GM23338 (cell line): ENCODE results near the gene RPL15. TPM values are rescaled to one million over a fixed set of nuclear protein-coding genes. Genes with fewer than 3 reads are reported as not detected.

ENCODE experiments used
- ATAC-seq: fragments of 200-7000 bp; cut with Tn5 transposase; 3 replicates; pipeline ENCODE4 v1.9.1; 2020
- DNase-seq: peaks from one replicate; pipeline ENCODE4 v3.0.0-alpha.2; 2015; ENCODE audit warnings: low spot score
- H2AFZ ChIP-seq: fragments of 200-600 bp; sonication (generic); 2 replicates; pipeline ENCODE4 v1.8.0; 2016; ENCODE audit warnings: antibody characterized with exemption, mild to moderate bottlenecking, moderate library complexity
- H3F3A ChIP-seq: fragments of 200-600 bp; sonication (generic); replicated peaks from 2 replicates; pipeline ENCODE4 v1.8.0; 2017; ENCODE audit warnings: antibody characterized with exemption, mixed run types, low read depth
- H3K27ac ChIP-seq: fragments of 200-600 bp; sonication (generic); 2 replicates; pipeline ENCODE4 v1.6.1; 2016; ENCODE audit warnings: low read depth
- H3K27me3 ChIP-seq: fragments of 200-600 bp; sonication (generic); 2 replicates; pipeline ENCODE4 v1.8.0; 2016; ENCODE audit warnings: mild to moderate bottlenecking, mixed run types, moderate library complexity; ENCODE audit not compliant: insufficient read depth
- H3K36me3 ChIP-seq: fragments of 200-600 bp; sonication (generic); 2 replicates; pipeline ENCODE4 v1.8.0; 2016; ENCODE audit warnings: mild to moderate bottlenecking; ENCODE audit not compliant: insufficient read depth
- H3K4me1 ChIP-seq: fragments of 200-600 bp; sonication (generic); 2 replicates; pipeline ENCODE4 v1.8.0; 2016; ENCODE audit warnings: mild to moderate bottlenecking, moderate library complexity; ENCODE audit not compliant: insufficient read depth
- H3K4me2 ChIP-seq: fragments of 200-600 bp; sonication (generic); 2 replicates; pipeline ENCODE4 v1.7.1; 2017; ENCODE audit warnings: mixed run types
- H3K4me3 ChIP-seq: fragments of 200-600 bp; sonication (generic); 2 replicates; pipeline ENCODE4 v1.6.1; 2016; ENCODE audit warnings: mixed run types
- H3K79me2 ChIP-seq: fragments of 200-600 bp; sonication (generic); replicated peaks from 2 replicates; pipeline ENCODE4 v1.8.0; 2017; ENCODE audit warnings: mild to moderate bottlenecking; ENCODE audit not compliant: insufficient read depth
- H3K9me2 ChIP-seq: fragments of 200-600 bp; sonication (generic); 2 replicates; pipeline ENCODE4 v1.8.0; 2017; ENCODE audit not compliant: insufficient read depth
- H4K20me1 ChIP-seq: fragments of 200-600 bp; sonication (generic); replicated peaks from 2 replicates; pipeline ENCODE4 v1.8.0; 2017; ENCODE audit warnings: mild to moderate bottlenecking; ENCODE audit not compliant: insufficient read depth
- H3K27ac Mint-ChIP-seq: 2 replicates; pipeline ENCODE4 v1.8.0; 2020; ENCODE audit warnings: inconsistent platforms, mild to moderate bottlenecking, moderate library complexity, mixed read lengths
- H3K27me3 Mint-ChIP-seq: 3 replicates; pipeline ENCODE4 v1.8.0; 2022; ENCODE audit warnings: low read depth, mild to moderate bottlenecking, moderate library complexity, mixed read lengths, inconsistent platforms; ENCODE audit not compliant: insufficient read depth, poor library complexity
- H3K36me3 Mint-ChIP-seq: 3 replicates; pipeline ENCODE4 v1.8.0; 2021; ENCODE audit warnings: low read depth, mild to moderate bottlenecking, inconsistent platforms, moderate library complexity, mixed read lengths
- H3K4me1 Mint-ChIP-seq: 3 replicates; pipeline ENCODE4 v1.8.0; 2020; ENCODE audit warnings: mild to moderate bottlenecking, inconsistent platforms, mixed read lengths
- H3K4me3 Mint-ChIP-seq: 3 replicates; pipeline ENCODE4 v1.8.0; 2021; ENCODE audit warnings: moderate library complexity, mild to moderate bottlenecking, inconsistent platforms, mixed read lengths
- H3K9me3 Mint-ChIP-seq: 3 replicates; pipeline ENCODE4 v1.8.0; 2020; ENCODE audit warnings: moderate library complexity, mild to moderate bottlenecking, inconsistent platforms, mixed read lengths
- CREB1 ChIP-seq: fragments of 250-450 bp; sonication (Bioruptor Pico); IDR thresholded peaks from 2 replicates; pipeline ENCODE4 v1.5.0; 2020; ENCODE audit warnings: low read depth, mild to moderate bottlenecking, moderate library complexity
- EZH2 ChIP-seq: fragments of 200-600 bp; sonication (generic); IDR thresholded peaks from one replicate; pipeline ENCODE4 v1.8.0; 2017; ENCODE audit warnings: antibody characterized with exemption, mild to moderate bottlenecking, low read depth; ENCODE audit not compliant: unreplicated experiment
- EZH2phosphoT487 ChIP-seq: fragments of 200-600 bp; sonication (generic); IDR thresholded peaks from one replicate; pipeline ENCODE4 v1.8.1; 2018; ENCODE audit warnings: antibody characterized with exemption; ENCODE audit not compliant: unreplicated experiment
- JUNB ChIP-seq: IDR thresholded peaks from one replicate; pipeline ENCODE4 v1.6.1; 2016; ENCODE audit warnings: antibody characterized with exemption; ENCODE audit not compliant: unreplicated experiment
- NANOG ChIP-seq: IDR thresholded peaks from 2 replicates; pipeline ENCODE4 v1.6.1; 2016; ENCODE audit warnings: antibody characterized with exemption, borderline replicate concordance
- STAT1 ChIP-seq: IDR thresholded peaks from one replicate; pipeline ENCODE4 v1.6.1; 2016; ENCODE audit warnings: antibody characterized with exemption; ENCODE audit not compliant: unreplicated experiment
- ZNF114 ChIP-seq: fragments of 250-450 bp; sonication (Bioruptor Pico); IDR thresholded peaks from 2 replicates; pipeline ENCODE4 v1.5.0; 2020; ENCODE audit warnings: mild to moderate bottlenecking, moderate library complexity
- ZNF331 ChIP-seq: fragments of 250-450 bp; sonication (Bioruptor Pico); IDR thresholded peaks from 2 replicates; pipeline ENCODE4 v1.5.0; 2020; ENCODE audit warnings: low read depth, mild to moderate bottlenecking, moderate library complexity
- polyA plus RNA-seq: library from polyadenylated mRNA; unstranded; fragments of >200 nt; fragmentation: Nextera tagmentation; extraction: Ambion mirVana; gene quantifications from 2 replicates; pipeline ENCODE4 v1.2.1, GENCODE V29; 2016
- total RNA-seq: library from RNA; depleted of rRNA; stranded (reverse); fragments of >200 nt; shearing (Covaris generic); gene quantifications from 2 replicates; pipeline ENCODE4 v1.2.3, GENCODE V29; 2014
- TF ChIP-seq, protein P1 (sequence below): fragments of 250-450 bp; sonication (Bioruptor Pico); IDR thresholded peaks from 2 replicates; pipeline ENCODE4 v1.5.0; 2020; ENCODE audit warnings: mild to moderate bottlenecking, moderate library complexity
- TF ChIP-seq, protein P2 (sequence below): IDR thresholded peaks from 2 replicates; pipeline ENCODE4 v1.6.1; 2016; ENCODE audit warnings: antibody characterized with exemption

Gene RPL15
- total and polyA plus RNA-seq, 2 experiments from 2014 or later, result 2,868 to 3,117 TPM

GRCh38 chr3:23934253-23934652 lies 17.3 kb downstream of the RPL15 start (continued):
- TF ChIP-seq, protein P1, sequence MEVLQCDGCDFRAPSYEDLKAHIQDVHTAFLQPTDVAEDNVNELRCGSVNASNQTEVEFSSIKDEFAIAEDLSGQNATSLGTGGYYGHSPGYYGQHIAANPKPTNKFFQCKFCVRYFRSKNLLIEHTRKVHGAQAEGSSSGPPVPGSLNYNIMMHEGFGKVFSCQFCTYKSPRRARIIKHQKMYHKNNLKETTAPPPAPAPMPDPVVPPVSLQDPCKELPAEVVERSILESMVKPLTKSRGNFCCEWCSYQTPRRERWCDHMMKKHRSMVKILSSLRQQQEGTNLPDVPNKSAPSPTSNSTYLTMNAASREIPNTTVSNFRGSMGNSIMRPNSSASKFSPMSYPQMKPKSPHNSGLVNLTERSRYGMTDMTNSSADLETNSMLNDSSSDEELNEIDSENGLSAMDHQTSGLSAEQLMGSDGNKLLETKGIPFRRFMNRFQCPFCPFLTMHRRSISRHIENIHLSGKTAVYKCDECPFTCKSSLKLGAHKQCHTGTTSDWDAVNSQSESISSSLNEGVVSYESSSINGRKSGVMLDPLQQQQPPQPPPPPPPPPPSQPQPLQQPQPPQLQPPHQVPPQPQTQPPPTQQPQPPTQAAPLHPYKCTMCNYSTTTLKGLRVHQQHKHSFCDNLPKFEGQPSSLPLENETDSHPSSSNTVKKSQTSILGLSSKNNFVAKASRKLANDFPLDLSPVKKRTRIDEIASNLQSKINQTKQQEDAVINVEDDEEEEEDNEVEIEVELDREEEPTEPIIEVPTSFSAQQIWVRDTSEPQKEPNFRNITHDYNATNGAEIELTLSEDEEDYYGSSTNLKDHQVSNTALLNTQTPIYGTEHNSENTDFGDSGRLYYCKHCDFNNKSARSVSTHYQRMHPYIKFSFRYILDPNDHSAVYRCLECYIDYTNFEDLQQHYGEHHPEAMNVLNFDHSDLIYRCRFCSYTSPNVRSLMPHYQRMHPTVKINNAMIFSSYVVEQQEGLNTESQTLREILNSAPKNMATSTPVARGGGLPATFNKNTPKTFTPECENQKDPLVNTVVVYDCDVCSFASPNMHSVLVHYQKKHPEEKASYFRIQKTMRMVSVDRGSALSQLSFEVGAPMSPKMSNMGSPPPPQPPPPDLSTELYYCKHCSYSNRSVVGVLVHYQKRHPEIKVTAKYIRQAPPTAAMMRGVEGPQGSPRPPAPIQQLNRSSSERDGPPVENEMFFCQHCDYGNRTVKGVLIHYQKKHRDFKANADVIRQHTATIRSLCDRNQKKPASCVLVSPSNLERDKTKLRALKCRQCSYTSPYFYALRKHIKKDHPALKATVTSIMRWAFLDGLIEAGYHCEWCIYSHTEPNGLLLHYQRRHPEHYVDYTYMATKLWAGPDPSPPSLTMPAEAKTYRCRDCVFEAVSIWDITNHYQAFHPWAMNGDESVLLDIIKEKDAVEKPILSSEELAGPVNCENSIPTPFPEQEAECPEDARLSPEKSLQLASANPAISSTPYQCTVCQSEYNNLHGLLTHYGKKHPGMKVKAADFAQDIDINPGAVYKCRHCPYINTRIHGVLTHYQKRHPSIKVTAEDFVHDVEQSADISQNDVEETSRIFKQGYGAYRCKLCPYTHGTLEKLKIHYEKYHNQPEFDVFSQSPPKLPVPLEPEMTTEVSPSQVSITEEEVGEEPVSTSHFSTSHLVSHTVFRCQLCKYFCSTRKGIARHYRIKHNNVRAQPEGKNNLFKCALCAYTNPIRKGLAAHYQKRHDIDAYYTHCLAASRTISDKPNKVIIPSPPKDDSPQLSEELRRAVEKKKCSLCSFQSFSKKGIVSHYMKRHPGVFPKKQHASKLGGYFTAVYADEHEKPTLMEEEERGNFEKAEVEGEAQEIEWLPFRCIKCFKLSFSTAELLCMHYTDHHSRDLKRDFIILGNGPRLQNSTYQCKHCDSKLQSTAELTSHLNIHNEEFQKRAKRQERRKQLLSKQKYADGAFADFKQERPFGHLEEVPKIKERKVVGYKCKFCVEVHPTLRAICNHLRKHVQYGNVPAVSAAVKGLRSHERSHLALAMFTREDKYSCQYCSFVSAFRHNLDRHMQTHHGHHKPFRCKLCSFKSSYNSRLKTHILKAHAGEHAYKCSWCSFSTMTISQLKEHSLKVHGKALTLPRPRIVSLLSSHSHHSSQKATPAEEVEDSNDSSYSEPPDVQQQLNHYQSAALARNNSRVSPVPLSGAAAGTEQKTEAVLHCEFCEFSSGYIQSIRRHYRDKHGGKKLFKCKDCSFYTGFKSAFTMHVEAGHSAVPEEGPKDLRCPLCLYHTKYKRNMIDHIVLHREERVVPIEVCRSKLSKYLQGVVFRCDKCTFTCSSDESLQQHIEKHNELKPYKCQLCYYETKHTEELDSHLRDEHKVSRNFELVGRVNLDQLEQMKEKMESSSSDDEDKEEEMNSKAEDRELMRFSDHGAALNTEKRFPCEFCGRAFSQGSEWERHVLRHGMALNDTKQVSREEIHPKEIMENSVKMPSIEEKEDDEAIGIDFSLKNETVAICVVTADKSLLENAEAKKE, result no peak
- no peak for TF ChIP-seq STAT1
- no peak for TF ChIP-seq NANOG
- TF ChIP-seq ZNF331 (CRISPR knock-in tag), result no peak
- TF ChIP-seq EZH2, result no peak
- TF ChIP-seq, protein P2, sequence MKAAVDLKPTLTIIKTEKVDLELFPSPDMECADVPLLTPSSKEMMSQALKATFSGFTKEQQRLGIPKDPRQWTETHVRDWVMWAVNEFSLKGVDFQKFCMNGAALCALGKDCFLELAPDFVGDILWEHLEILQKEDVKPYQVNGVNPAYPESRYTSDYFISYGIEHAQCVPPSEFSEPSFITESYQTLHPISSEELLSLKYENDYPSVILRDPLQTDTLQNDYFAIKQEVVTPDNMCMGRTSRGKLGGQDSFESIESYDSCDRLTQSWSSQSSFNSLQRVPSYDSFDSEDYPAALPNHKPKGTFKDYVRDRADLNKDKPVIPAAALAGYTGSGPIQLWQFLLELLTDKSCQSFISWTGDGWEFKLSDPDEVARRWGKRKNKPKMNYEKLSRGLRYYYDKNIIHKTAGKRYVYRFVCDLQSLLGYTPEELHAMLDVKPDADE, result no peak
- no peak for TF ChIP-seq ZNF114 (CRISPR knock-in tag)
- no peak for TF ChIP-seq CREB1 (CRISPR knock-in tag)
- TF ChIP-seq EZH2phosphoT487, result no peak
- no peak for TF ChIP-seq JUNB

DNA sequence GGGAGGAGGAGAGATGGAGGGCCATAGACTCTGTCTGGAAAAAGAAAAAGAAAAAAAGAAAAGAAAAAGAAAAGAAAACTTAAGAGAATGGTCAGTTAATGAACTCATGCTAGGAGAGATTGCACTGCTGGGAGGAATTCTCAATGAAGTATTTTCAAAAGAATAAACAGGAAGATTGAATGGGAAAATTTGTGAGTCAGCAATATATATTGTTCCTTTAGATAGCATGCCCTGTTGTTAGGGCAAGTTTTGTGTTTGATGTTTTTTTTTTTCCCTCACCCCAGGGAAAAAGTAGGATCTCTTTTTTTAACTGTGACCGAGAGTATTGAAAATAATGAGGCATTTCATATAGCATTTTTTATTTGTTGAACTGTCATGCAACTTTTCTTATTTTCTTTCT lies 20.4 kb downstream of the RPL15 start:
- H3K4me3 ChIP-seq, result no peak overlapping the region
- no peaks in the 10 kb centered on the region for H3K4me1 ChIP-seq
- Mint-ChIP-seq H3K36me3 (no peaks in the 10 kb centered on the region), H3K4me1 (peaks cover 3% of the 10 kb centered on the region; the same call in 2 of the 3 replicates), H3K4me3 (no peak overlapping the region), H3K27me3 (no peaks in the 10 kb centered on the region), H3K27ac (no peak overlapping the region), H3K9me3 (no peaks in the 10 kb centered on the region)
- no peaks in the 10 kb centered on the region for H3K79me2 ChIP-seq
- ATAC-seq (no peak), DNase-seq (no peak)
- H3K27me3 ChIP-seq, result no peaks in the 10 kb centered on the region
- no peak overlapping the region for H3K27ac ChIP-seq
- no peak overlapping the region for H3K4me2 ChIP-seq
- no peak overlapping the region for H2AFZ ChIP-seq
- H4K20me1 ChIP-seq, result no peaks in the 10 kb centered on the region
- no peaks in the 10 kb centered on the region; the same call in 1 of the 2 replicates for H3K9me2 ChIP-seq
- H3K36me3 ChIP-seq, result no peaks in the 10 kb centered on the region
- H3F3A ChIP-seq, result no peaks in the 10 kb centered on the region
- TF ChIP-seq, protein P1, result no peak
- TF ChIP-seq STAT1, result no peak
- no peak for TF ChIP-seq EZH2phosphoT487
- no peak for TF ChIP-seq ZNF331 (CRISPR knock-in tag)
